SU-DHL-6 (cell line): ENCODE data around the gene LUC7L.

Source experiments
- H2AFZ ChIP-seq: fragments of 200-600 bp; sonication (generic); 2 replicates; pipeline ENCODE4 v1.6.1; 2014; ENCODE audit warnings: low read depth, mild to moderate bottlenecking, moderate library complexity, mixed read lengths, antibody characterized with exemption, low read length; ENCODE audit not compliant: severe bottlenecking
- H3F3A ChIP-seq: fragments of 200-600 bp; shearing (Covaris generic); 2 replicates; pipeline ENCODE4 v1.6.0; 2016; ENCODE audit warnings: antibody characterized with exemption, mild to moderate bottlenecking; ENCODE audit not compliant: insufficient read depth
- H3K27ac ChIP-seq: fragments of 200-600 bp; sonication (generic); 2 replicates; pipeline ENCODE4 v1.5.1; 2016; ENCODE audit warnings: low read depth, mild to moderate bottlenecking, low read length, moderate library complexity, mixed read lengths
- H3K27me3 ChIP-seq: fragments of 200-600 bp; sonication (generic), shearing (Covaris generic); 2 replicates; pipeline ENCODE4 v1.6.0; 2014; ENCODE audit warnings: mild to moderate bottlenecking, low read length
- H3K36me3 ChIP-seq: fragments of 200-600 bp; sonication (generic); 2 replicates; pipeline ENCODE4 v1.6.1; 2014; ENCODE audit warnings: mild to moderate bottlenecking, low read length, mixed read lengths
- H3K4me2 ChIP-seq: fragments of 300-600, 200-600 bp; shearing (Covaris generic), sonication (generic); 2 replicates; pipeline ENCODE4 v1.6.0; 2014; ENCODE audit warnings: low read length, low read depth, mild to moderate bottlenecking; ENCODE audit not compliant: poor library complexity, severe bottlenecking
- H3K4me3 ChIP-seq: fragments of 200-600 bp; sonication (generic); 2 replicates; pipeline ENCODE4 v1.5.1; 2014; ENCODE audit warnings: antibody characterized with exemption, low read length, mild to moderate bottlenecking, mixed read lengths; ENCODE audit not compliant: insufficient read depth, poor library complexity, severe bottlenecking
- H3K79me2 ChIP-seq: fragments of 200-600 bp; sonication (generic); 2 replicates; pipeline ENCODE4 v1.6.1; 2014; ENCODE audit warnings: mild to moderate bottlenecking, low read length, moderate library complexity; ENCODE audit not compliant: insufficient read depth
- H3K9ac ChIP-seq: fragments of 200-600 bp; sonication (generic); 2 replicates; pipeline ENCODE4 v1.7.0; 2014; ENCODE audit warnings: mild to moderate bottlenecking, low read length
- H3K9me2 ChIP-seq: fragments of 200-600 bp; sonication (generic); replicated peaks from 2 replicates; pipeline ENCODE4 v1.6.1; 2014; ENCODE audit warnings: low read length; ENCODE audit not compliant: insufficient read depth
- H3K9me3 ChIP-seq: fragments of 200-600 bp; sonication (generic); 2 replicates; pipeline ENCODE4 v1.6.1; 2014; ENCODE audit warnings: low read length, mixed read lengths; ENCODE audit not compliant: insufficient read depth
- H4K20me1 ChIP-seq: fragments of 200-600 bp; sonication (generic); 2 replicates; pipeline ENCODE4 v1.6.1; 2014; ENCODE audit warnings: low read depth, mild to moderate bottlenecking, antibody characterized with exemption, low read length, moderate library complexity, mixed read lengths
- EZH2phosphoT487 ChIP-seq: fragments of 200-600 bp; sonication (generic), shearing (Covaris generic); conservative IDR thresholded peaks from 2 replicates; pipeline ENCODE4 v1.6.1; 2018; ENCODE audit warnings: mild to moderate bottlenecking, antibody characterized with exemption, low read length, moderate library complexity, mixed read lengths
- TF ChIP-seq, protein P1 (sequence below): fragments of 200-600 bp; sonication (generic); IDR thresholded peaks from one replicate; pipeline ENCODE4 v1.5.1; 2017; ENCODE audit warnings: antibody characterized with exemption, mild to moderate bottlenecking, low read length, moderate library complexity; ENCODE audit not compliant: insufficient read depth, poor library complexity, severe bottlenecking

The LUC7L gene

DNA sequence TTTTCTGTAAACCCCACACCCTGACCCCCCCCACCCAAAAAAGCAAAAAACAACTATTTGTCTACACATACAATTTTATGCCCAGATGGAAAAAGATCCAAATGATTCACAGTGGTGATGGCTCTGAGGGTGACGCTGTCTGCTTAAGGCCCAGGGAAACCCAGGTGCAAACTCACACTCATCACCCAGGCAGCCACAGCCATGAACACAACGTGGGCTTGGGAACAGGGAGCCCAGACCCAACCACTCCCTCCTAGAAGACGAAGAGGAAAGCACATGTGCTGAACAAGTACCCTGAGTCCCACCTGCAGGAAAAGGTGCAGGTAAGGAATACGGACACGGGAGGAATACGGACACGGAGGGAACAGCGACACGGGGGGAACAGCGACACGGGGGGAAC lies 43.6 kb downstream of the LUC7L start:
- no peak overlapping the region for H3K27ac ChIP-seq
- no peaks in the 10 kb centered on the region for H4K20me1 ChIP-seq
- no peak overlapping the region for H3K4me2 ChIP-seq
- H3K79me2 ChIP-seq = no peaks in the 10 kb centered on the region
- H3F3A ChIP-seq = 0 out of 2 replicates have a peak, but pooled peaks cover 5% of the 10 kb centered on the region
- TF ChIP-seq, protein P1, sequence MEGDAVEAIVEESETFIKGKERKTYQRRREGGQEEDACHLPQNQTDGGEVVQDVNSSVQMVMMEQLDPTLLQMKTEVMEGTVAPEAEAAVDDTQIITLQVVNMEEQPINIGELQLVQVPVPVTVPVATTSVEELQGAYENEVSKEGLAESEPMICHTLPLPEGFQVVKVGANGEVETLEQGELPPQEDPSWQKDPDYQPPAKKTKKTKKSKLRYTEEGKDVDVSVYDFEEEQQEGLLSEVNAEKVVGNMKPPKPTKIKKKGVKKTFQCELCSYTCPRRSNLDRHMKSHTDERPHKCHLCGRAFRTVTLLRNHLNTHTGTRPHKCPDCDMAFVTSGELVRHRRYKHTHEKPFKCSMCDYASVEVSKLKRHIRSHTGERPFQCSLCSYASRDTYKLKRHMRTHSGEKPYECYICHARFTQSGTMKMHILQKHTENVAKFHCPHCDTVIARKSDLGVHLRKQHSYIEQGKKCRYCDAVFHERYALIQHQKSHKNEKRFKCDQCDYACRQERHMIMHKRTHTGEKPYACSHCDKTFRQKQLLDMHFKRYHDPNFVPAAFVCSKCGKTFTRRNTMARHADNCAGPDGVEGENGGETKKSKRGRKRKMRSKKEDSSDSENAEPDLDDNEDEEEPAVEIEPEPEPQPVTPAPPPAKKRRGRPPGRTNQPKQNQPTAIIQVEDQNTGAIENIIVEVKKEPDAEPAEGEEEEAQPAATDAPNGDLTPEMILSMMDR = no peak
- TF ChIP-seq EZH2phosphoT487 = no peak
- no peaks in the 10 kb centered on the region for H3K9me3 ChIP-seq
- H3K27me3 ChIP-seq = no peaks in the 10 kb centered on the region
- no peak overlapping the region for H3K9ac ChIP-seq
- H3K4me3 ChIP-seq = no peak overlapping the region
- H3K9me2 ChIP-seq = no peaks in the 10 kb centered on the region
- H3K36me3 ChIP-seq = no peaks in the 10 kb centered on the region
- no peak overlapping the region for H2AFZ ChIP-seq

DNA sequence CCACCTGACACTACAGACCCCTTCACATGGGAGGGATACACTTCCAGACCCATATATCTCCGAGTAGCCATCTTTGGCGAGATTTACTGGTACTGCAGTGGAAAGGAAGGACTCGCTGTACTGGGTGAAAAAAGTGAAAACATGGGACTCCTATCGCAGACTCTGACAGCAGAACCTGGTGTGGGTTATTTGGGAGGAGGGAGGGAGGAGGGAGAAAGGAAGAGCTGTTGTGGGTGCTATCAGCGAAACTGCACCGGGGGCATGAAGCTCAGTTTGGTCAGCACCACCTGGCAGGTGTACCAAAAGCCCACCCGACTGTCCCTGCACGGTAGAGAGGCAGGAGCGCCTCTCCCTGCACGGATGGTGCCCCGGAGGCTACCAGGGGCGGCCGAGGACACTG lies 44.0 kb downstream of the LUC7L start:
- no peak overlapping the region for H3K9ac ChIP-seq

DNA sequence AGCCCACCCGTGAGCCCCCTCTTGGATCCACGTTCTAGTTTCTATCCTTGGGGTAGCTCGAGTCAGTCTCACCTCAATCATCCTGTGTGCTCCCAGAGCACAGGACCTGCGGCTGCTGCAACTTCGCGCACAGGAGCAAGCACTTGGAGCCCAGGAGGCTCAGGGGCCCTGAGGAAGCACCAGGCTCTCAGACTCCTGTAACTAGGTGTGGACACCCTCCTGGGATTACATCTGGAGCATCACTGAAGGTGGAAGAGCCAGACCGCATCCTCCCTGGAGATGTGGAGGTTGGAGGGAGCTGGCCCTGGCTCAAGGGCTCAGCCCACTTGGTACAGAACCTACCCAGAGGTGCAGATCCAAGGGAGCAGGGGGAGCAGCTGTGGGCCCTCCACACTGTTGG lies 46.2 kb downstream of the LUC7L start:
- Histone ChIP-seq H3K4me3 (no peak overlapping the region), H3K27ac (no peak overlapping the region), H3K4me2 (no peak overlapping the region), H3F3A (0 out of 2 replicates have a peak, but pooled peaks cover 5% of the 10 kb centered on the region), H3K36me3 (no peaks in the 10 kb centered on the region), H3K27me3 (no peaks in the 10 kb centered on the region), H3K9me2 (no peaks in the 10 kb centered on the region), H4K20me1 (no peaks in the 10 kb centered on the region), H3K9me3 (no peaks in the 10 kb centered on the region), H3K9ac (no peak overlapping the region), H2AFZ (no peak overlapping the region), H3K79me2 (no peaks in the 10 kb centered on the region)
- TF ChIP-seq, protein P1 = no peak
- no peak for TF ChIP-seq EZH2phosphoT487

More for the DNA sequence above, 44.0 kb downstream of the LUC7L start:
- Histone ChIP-seq H3K79me2 (no peaks in the 10 kb centered on the region), H3K9me3 (no peaks in the 10 kb centered on the region), H3F3A (0 out of 2 replicates have a peak, but pooled peaks cover 5% of the 10 kb centered on the region), H3K4me2 (no peak overlapping the region), H2AFZ (no peak overlapping the region), H3K27me3 (no peaks in the 10 kb centered on the region), H3K27ac (no peak overlapping the region), H3K36me3 (no peaks in the 10 kb centered on the region), H3K9me2 (no peaks in the 10 kb centered on the region), H3K4me3 (no peak overlapping the region), H4K20me1 (no peaks in the 10 kb centered on the region)
- TF ChIP-seq, protein P1 = no peak
- no peak for TF ChIP-seq EZH2phosphoT487
